ENCODE data around the gene RETREG1.
"Not testable (repeated sequence)": the region's sequence is repeated elsewhere in the genome, so short reads cannot be mapped to it uniquely, and the experiment has no call there.

RETREG1 gene

GRCh38 chr5:16663840-16664239 lies 47.0 kb upstream of the RETREG1 start:
- CTCF ChIA-PET = no interaction called here
- no peak for DNase-seq (ENCODE audit: extremely low spot score)
- POLR2A ChIA-PET = no interaction called here
- no peak for TF ChIP-seq LEF1 (IDR thresholded peaks at IDR 0.05; ENCODE audit: borderline replicate concordance)
- no peak for TF ChIP-seq CTBP1 (IDR thresholded peaks at IDR 0.05; ENCODE audit: borderline replicate concordance)
- no peak for TF ChIP-seq SUZ12 (IDR thresholded peaks at IDR 0.05)
- TF ChIP-seq ARNT (IDR thresholded peaks at IDR 0.05) = no peak
- no peak for TF ChIP-seq ELF4 (IDR thresholded peaks at IDR 0.05)
- TF ChIP-seq BHLHE40 (IDR thresholded peaks at IDR 0.05; ENCODE audit: borderline replicate concordance) = no peak
- TF ChIP-seq SP1 (IDR thresholded peaks at IDR 0.05) = no peak
- TF ChIP-seq ZNF384 (IDR thresholded peaks at IDR 0.05) = no peak
- TF ChIP-seq L3MBTL2 (conservative IDR thresholded peaks at IDR 0.05) = no peak
- no peak for TF ChIP-seq HDGF (IDR thresholded peaks at IDR 0.05; ENCODE audit: borderline replicate concordance)
- no peak for TF ChIP-seq FOXA1 (IDR thresholded peaks at IDR 0.05)
- TF ChIP-seq TARDBP (IDR thresholded peaks at IDR 0.05) = no peak
- TF ChIP-seq FOXK2 (IDR thresholded peaks at IDR 0.05) = no peak

GRCh38 chr5:16661713-16662112 lies 44.9 kb upstream of the RETREG1 start:
- POLR2A ChIA-PET = no interaction called here
- TF ChIP-seq FOXA1 (IDR thresholded peaks at IDR 0.05) (no peak), ELF4 (IDR thresholded peaks at IDR 0.05) (no peak), LEF1 (IDR thresholded peaks at IDR 0.05; ENCODE audit: borderline replicate concordance) (no peak), BHLHE40 (IDR thresholded peaks at IDR 0.05; ENCODE audit: borderline replicate concordance) (no peak), HDGF (IDR thresholded peaks at IDR 0.05; ENCODE audit: borderline replicate concordance) (no peak), NFRKB (IDR thresholded peaks at IDR 0.05) (no peak), PKNOX1 (IDR thresholded peaks at IDR 0.05) (no peak), FOXK2 (IDR thresholded peaks at IDR 0.05) (no peak), TARDBP (IDR thresholded peaks at IDR 0.05) (no peak), FOXM1 (IDR thresholded peaks at IDR 0.05; ENCODE audit: borderline replicate concordance) (no peak), SP1 (IDR thresholded peaks at IDR 0.05) (no peak), SUZ12 (IDR thresholded peaks at IDR 0.05) (no peak), L3MBTL2 (conservative IDR thresholded peaks at IDR 0.05) (no peak), ARNT (IDR thresholded peaks at IDR 0.05) (no peak), ZNF384 (IDR thresholded peaks at IDR 0.05) (no peak), CTBP1 (IDR thresholded peaks at IDR 0.05; ENCODE audit: borderline replicate concordance) (no peak)
- no peak for DNase-seq (ENCODE audit: extremely low spot score)
- CTCF ChIA-PET = no interaction called here

GRCh38 chr5:16660982-16661381 lies 44.2 kb upstream of the RETREG1 start:
- no peak for DNase-seq (ENCODE audit: extremely low spot score)
- TF ChIP-seq FOXK2 (IDR thresholded peaks at IDR 0.05) = no peak
- TF ChIP-seq FOXA1 (IDR thresholded peaks at IDR 0.05) = no peak
- no peak for TF ChIP-seq HDGF (IDR thresholded peaks at IDR 0.05; ENCODE audit: borderline replicate concordance)
- TF ChIP-seq L3MBTL2 (conservative IDR thresholded peaks at IDR 0.05) = no peak
- TF ChIP-seq ARNT (IDR thresholded peaks at IDR 0.05) = no peak
- TF ChIP-seq SUZ12 (IDR thresholded peaks at IDR 0.05) = no peak
- TF ChIP-seq LEF1 (IDR thresholded peaks at IDR 0.05; ENCODE audit: borderline replicate concordance) = no peak
- TF ChIP-seq SP1 (IDR thresholded peaks at IDR 0.05) = no peak
- TF ChIP-seq PKNOX1 (IDR thresholded peaks at IDR 0.05) = no peak
- no peak for TF ChIP-seq BHLHE40 (IDR thresholded peaks at IDR 0.05; ENCODE audit: borderline replicate concordance)
- no peak for TF ChIP-seq FOXM1 (IDR thresholded peaks at IDR 0.05; ENCODE audit: borderline replicate concordance)
- no peak for TF ChIP-seq CTBP1 (IDR thresholded peaks at IDR 0.05; ENCODE audit: borderline replicate concordance)
- ChIA-PET CTCF (no interaction called here), POLR2A (no interaction called here)

- DNase-seq (ENCODE audit: extremely low spot score) = no peak
- ChIA-PET CTCF (no interaction called here), POLR2A (no interaction called here)
- TF ChIP-seq ZNF384 (IDR thresholded peaks at IDR 0.05) (no peak), L3MBTL2 (conservative IDR thresholded peaks at IDR 0.05) (no peak), LEF1 (IDR thresholded peaks at IDR 0.05; ENCODE audit: borderline replicate concordance) (no peak), FOXK2 (IDR thresholded peaks at IDR 0.05) (no peak), BHLHE40 (IDR thresholded peaks at IDR 0.05; ENCODE audit: borderline replicate concordance) (no peak), CTBP1 (IDR thresholded peaks at IDR 0.05; ENCODE audit: borderline replicate concordance) (no peak), PKNOX1 (IDR thresholded peaks at IDR 0.05) (no peak), NFRKB (IDR thresholded peaks at IDR 0.05) (no peak), FOXA1 (IDR thresholded peaks at IDR 0.05) (no peak)
Measured at GRCh38 chr5:16659536-16659935, 42.7 kb upstream of the RETREG1 start.

GRCh38 chr5:16656561-16657191 lies 39.9 kb upstream of the RETREG1 start:
- no peak for TF ChIP-seq FOXM1 (IDR thresholded peaks at IDR 0.05; ENCODE audit: borderline replicate concordance)
- no peak for DNase-seq (ENCODE audit: extremely low spot score)
- POLR2A ChIA-PET = no interaction called here
- CTCF ChIA-PET = no interaction called here

- ChIA-PET POLR2A (no interaction called here), CTCF (no interaction called here)
- TF ChIP-seq TARDBP (IDR thresholded peaks at IDR 0.05) (no peak), NFRKB (IDR thresholded peaks at IDR 0.05) (no peak), L3MBTL2 (conservative IDR thresholded peaks at IDR 0.05) (no peak), FOXK2 (IDR thresholded peaks at IDR 0.05) (no peak), ARNT (IDR thresholded peaks at IDR 0.05) (no peak), PKNOX1 (IDR thresholded peaks at IDR 0.05) (no peak), LEF1 (IDR thresholded peaks at IDR 0.05; ENCODE audit: borderline replicate concordance) (no peak)
- no peak for DNase-seq (ENCODE audit: extremely low spot score)
Measured at GRCh38 chr5:16654647-16655334, 38.0 kb upstream of the RETREG1 start.

GRCh38 chr5:16648739-16649138 lies 31.9 kb upstream of the RETREG1 start:
- DNase-seq (ENCODE audit: extremely low spot score); CTCF ChIA-PET; POLR2A ChIA-PET: not testable (repeated sequence)

Measured in HEK293T (cell line).